GM18858 (cell line): ENCODE results near the gene MICAL2.

ENCODE experiments used
- ATAC-seq: cut with Tn5 transposase; IDR thresholded peaks from one replicate; pipeline ENCODE4 v1.9.1; 2021; ENCODE audit not compliant: unreplicated experiment

Gene MICAL2

GRCh38 chr11:12166299-12167060, 56.1 kb downstream of the MICAL2 start:
- no peak for ATAC-seq

GRCh38 chr11:12167061-12168000, 56.9 kb downstream of the MICAL2 start:
- no peak for ATAC-seq

- no peak for ATAC-seq
Measured at GRCh38 chr11:12168114-12168513, 57.7 kb downstream of the MICAL2 start.

- ATAC-seq, result no peak
Measured at GRCh38 chr11:12169822-12170221, 59.4 kb downstream of the MICAL2 start.

GRCh38 chr11:12170501-12170900, 60.1 kb downstream of the MICAL2 start:
- no peak for ATAC-seq

- ATAC-seq, result no peak
Measured at GRCh38 chr11:12170984-12171383, 60.6 kb downstream of the MICAL2 start.

GRCh38 chr11:12171921-12172320, 61.5 kb downstream of the MICAL2 start:
- ATAC-seq, result no peak

GRCh38 chr11:12172493-12173013, 62.2 kb downstream of the MICAL2 start:
- ATAC-seq, result no peak

GRCh38 chr11:12173111-12173510, 62.7 kb downstream of the MICAL2 start:
- ATAC-seq, result no peak

- ATAC-seq, result no peak
Measured at GRCh38 chr11:12174128-12174476, 63.7 kb downstream of the MICAL2 start.

GRCh38 chr11:12174477-12175143, 64.2 kb downstream of the MICAL2 start:
- ATAC-seq, result peak; percentile 95

GRCh38 chr11:12175694-12176241, 65.4 kb downstream of the MICAL2 start:
- ATAC-seq, result no peak

- no peak for ATAC-seq
Measured at GRCh38 chr11:12176410-12176809, 66.0 kb downstream of the MICAL2 start.

- ATAC-seq, result no peak
Measured at GRCh38 chr11:12177739-12178338, 67.4 kb downstream of the MICAL2 start.

GRCh38 chr11:12179019-12179418, 68.6 kb downstream of the MICAL2 start:
- ATAC-seq, result no peak

- ATAC-seq, result no peak
Measured at GRCh38 chr11:12179531-12179930, 69.1 kb downstream of the MICAL2 start.

GRCh38 chr11:12180257-12181205, 70.1 kb downstream of the MICAL2 start:
- no peak for ATAC-seq

GRCh38 chr11:12182302-12182675, 71.9 kb downstream of the MICAL2 start:
- ATAC-seq, result no peak

- ATAC-seq, result no peak
Measured at GRCh38 chr11:12182676-12183541, 72.5 kb downstream of the MICAL2 start.
